ENCODE data around the gene DPP6. TPM values are rescaled to one million over a fixed set of nuclear protein-coding genes. Genes with fewer than 3 reads are reported as not detected.

The DPP6 gene
- total RNA-seq, 2 experiments from 2014 or later = not detected

DNA sequence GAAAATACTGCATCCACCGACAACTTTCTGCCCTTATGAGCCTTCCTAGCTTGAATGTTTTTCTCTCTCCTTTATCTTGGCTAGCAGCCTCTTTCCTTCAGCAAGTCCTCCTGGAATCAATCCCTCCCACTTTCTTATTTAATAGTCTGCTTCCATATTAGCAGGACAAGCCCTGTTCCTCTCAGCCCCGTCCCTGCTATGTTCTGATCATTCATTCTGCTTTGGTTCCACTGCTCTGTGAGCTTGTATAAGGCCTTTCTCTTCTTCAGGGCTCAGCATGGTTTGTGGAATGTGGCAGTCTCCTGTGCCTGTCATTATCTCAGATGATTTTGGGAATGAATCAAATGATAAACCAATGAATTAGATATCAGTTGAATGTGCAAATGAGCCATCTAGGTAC, 420.1 kb downstream of the DPP6 start:
- TF ChIP-seq CTCF (IDR thresholded peaks at IDR 0.05) = no peak
- no peak overlapping the region for H3K27ac ChIP-seq (ENCODE audit: low read depth in 1 of 2, low read length in 2 of 2)
- H3K36me3 Mint-ChIP-seq (ENCODE audit: low read depth) = no peaks in the 10 kb centered on the region
- no peak overlapping the region for H3K4me3 Mint-ChIP-seq
- ChIA-PET CTCF (no interaction called here), POLR2A (no interaction called here)
- peaks cover under 1% of the 10 kb centered on the region for H3K9me3 Mint-ChIP-seq
- no peaks in the 10 kb centered on the region for H3K27me3 ChIP-seq (ENCODE audit: control insufficient read depth in 1 of 2, insufficient read depth in 2 of 2, low read length in 2 of 2)
- H3K9me3 ChIP-seq (ENCODE audit: control insufficient read depth in 1 of 2, insufficient read depth in 1 of 2, low read length in 2 of 2) = peaks cover 0 to 4% of the 10 kb centered on the region in 2 experiments
- no peaks in the 10 kb centered on the region for H3K4me1 Mint-ChIP-seq (ENCODE audit: low read depth)
- H3K36me3 ChIP-seq (ENCODE audit: insufficient read depth, low read length) = no peaks in the 10 kb centered on the region
- H3K4me1 ChIP-seq (ENCODE audit: insufficient read depth, low read length) = no peaks in the 10 kb centered on the region
- H3K4me3 ChIP-seq (ENCODE audit: low read length) = no peak overlapping the region
- no peaks in the 10 kb centered on the region for H3K27me3 Mint-ChIP-seq
- ATAC-seq (ENCODE audit: poor library complexity) (no peak), DNase-seq (no peak)
- intact Hi-C loops (cut with DNase I, micrococcal nuclease) = no loop called here
- no peak overlapping the region for H3K27ac Mint-ChIP-seq

DNA sequence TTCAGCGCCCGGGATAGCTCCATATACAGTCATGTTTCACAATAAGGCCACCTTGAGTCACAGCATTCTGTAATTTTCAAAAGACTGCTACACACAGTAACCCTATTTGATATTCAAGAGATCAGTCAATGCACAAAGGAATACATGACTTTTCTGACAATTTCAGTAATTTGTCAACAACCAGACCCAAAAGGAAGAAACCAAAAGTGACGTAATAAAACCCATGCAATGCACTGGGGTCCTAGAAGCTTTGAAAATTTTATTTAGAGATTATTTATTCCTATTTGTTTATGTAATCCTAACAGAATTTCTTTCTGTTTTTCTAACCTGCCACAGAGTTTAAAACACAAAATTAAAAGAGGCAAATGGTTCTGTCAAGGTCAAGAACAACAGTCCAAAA, 421.2 kb downstream of the DPP6 start:
- Mint-ChIP-seq H3K27ac (no peak overlapping the region), H3K4me1 (ENCODE audit: low read depth) (no peaks in the 10 kb centered on the region), H3K4me3 (no peak overlapping the region), H3K36me3 (ENCODE audit: low read depth) (no peaks in the 10 kb centered on the region), H3K9me3 (no peaks in the 10 kb centered on the region), H3K27me3 (no peaks in the 10 kb centered on the region)
- Histone ChIP-seq H3K4me1 (ENCODE audit: insufficient read depth, low read length) (no peaks in the 10 kb centered on the region), H3K27ac (ENCODE audit: low read depth in 1 of 2, low read length in 2 of 2) (no peak overlapping the region), H3K36me3 (ENCODE audit: insufficient read depth, low read length) (no peaks in the 10 kb centered on the region), H3K27me3 (ENCODE audit: control insufficient read depth in 1 of 2, insufficient read depth in 2 of 2, low read length in 2 of 2) (no peaks in the 10 kb centered on the region), H3K4me3 (ENCODE audit: low read length) (no peak overlapping the region), H3K9me3 (ENCODE audit: control insufficient read depth in 1 of 2, insufficient read depth in 1 of 2, low read length in 2 of 2) (peaks cover 0 to 4% of the 10 kb centered on the region in 2 experiments)
- no peak for TF ChIP-seq CTCF (IDR thresholded peaks at IDR 0.05)
- CTCF ChIA-PET = no interaction called here
- POLR2A ChIA-PET = no interaction called here
- intact Hi-C loops (cut with DNase I, micrococcal nuclease) = no loop called here
- no peak for ATAC-seq (ENCODE audit: poor library complexity)
- no peak for DNase-seq

DNA sequence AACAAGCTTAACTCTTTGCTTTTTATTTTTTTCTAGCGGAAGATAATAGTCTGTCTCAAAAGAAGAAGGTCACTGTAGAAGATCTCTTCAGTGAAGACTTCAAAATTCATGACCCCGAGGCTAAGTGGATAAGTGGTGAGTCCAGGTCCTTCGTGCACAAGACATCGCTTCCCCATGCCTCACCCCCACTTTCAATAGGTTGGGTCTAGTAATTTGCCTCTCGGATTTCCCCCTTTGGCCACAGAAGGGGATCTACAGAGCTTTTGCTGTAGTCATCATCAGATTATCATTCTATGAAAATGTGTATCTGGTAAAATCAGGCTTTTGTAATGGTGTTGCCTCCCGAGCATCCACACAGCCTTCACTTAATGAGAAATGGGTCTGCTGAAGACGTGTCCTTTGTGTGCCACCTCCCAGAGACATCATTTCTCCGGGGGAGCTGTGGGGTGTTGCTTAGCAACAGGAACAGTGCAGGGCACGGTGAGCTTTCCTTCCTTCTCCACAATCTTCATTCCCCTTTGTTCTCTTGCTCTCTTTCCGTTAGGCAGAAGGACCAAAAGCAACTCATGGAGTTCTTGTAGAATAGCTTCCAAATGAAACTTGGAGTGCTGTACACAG, 422.8 kb downstream of the DPP6 start:
- Histone ChIP-seq H3K27me3 (ENCODE audit: control insufficient read depth in 1 of 2, insufficient read depth in 2 of 2, low read length in 2 of 2) (no peaks in the 10 kb centered on the region), H3K4me3 (ENCODE audit: low read length) (no peak overlapping the region), H3K27ac (ENCODE audit: low read depth in 1 of 2, low read length in 2 of 2) (no peak overlapping the region), H3K4me1 (ENCODE audit: insufficient read depth, low read length) (no peaks in the 10 kb centered on the region), H3K9me3 (ENCODE audit: control insufficient read depth in 1 of 2, insufficient read depth in 1 of 2, low read length in 2 of 2) (peaks cover 0 to 4% of the 10 kb centered on the region in 2 experiments), H3K36me3 (ENCODE audit: insufficient read depth, low read length) (no peaks in the 10 kb centered on the region)
- Mint-ChIP-seq H3K4me1 (ENCODE audit: low read depth) (no peaks in the 10 kb centered on the region), H3K27me3 (no peaks in the 10 kb centered on the region), H3K4me3 (no peak overlapping the region), H3K36me3 (ENCODE audit: low read depth) (no peaks in the 10 kb centered on the region), H3K27ac (no peak overlapping the region), H3K9me3 (no peaks in the 10 kb centered on the region)
- intact Hi-C loops (cut with DNase I, micrococcal nuclease) = no loop called here
- ATAC-seq (ENCODE audit: poor library complexity) (no peak), DNase-seq (no peak)
- ChIA-PET POLR2A (no interaction called here), CTCF (no interaction called here)
- TF ChIP-seq CTCF (IDR thresholded peaks at IDR 0.05) = no peak

Measured in CD4-positive, alpha-beta T cell (primary cell).